Ascending aorta (tissue), 2 donors: ENCODE data around the gene C1orf94. TPM values are rescaled to one million over a fixed set of nuclear protein-coding genes. Genes with fewer than 3 reads are reported as not detected.
A peak's percentile ranks its signal among the peaks of the same experiment; 100 is the strongest.

Experiments
- DNase-seq, 2 donors: peaks; one replicate each; pipeline ENCODE4 v3.0.0-alpha.2; 2019; ENCODE audit warnings: low spot score in 2 of 2
- H3K27ac ChIP-seq, 2 donors: fragments of 200-600 bp; sonication (generic); one replicate each; pipeline ENCODE4 v1.5.1; 2016 to 2017; ENCODE audit warnings: mild to moderate bottlenecking in 1 of 2
- H3K27me3 ChIP-seq: fragments of 200-600 bp; sonication (generic); one replicate; pipeline ENCODE4 v1.5.1; 2017
- H3K36me3 ChIP-seq, 2 donors: fragments of 200-600 bp; sonication (generic); one replicate each; pipeline ENCODE4 v1.5.1; 2016
- H3K4me1 ChIP-seq, 2 donors: fragments of 200-600 bp; sonication (generic); one replicate each; pipeline ENCODE4 v1.5.1; 2016 to 2017; ENCODE audit warnings: mild to moderate bottlenecking in 1 of 2
- H3K4me3 ChIP-seq, 2 donors: fragments of 200-600 bp; sonication (generic); one replicate each; pipeline ENCODE4 v1.5.1; 2016 to 2017; ENCODE audit warnings: mild to moderate bottlenecking in 1 of 2
- H3K9me3 ChIP-seq, 2 donors: fragments of 200-600 bp; sonication (generic); one replicate each; pipeline ENCODE4 v1.5.1; 2016
- CTCF ChIP-seq, 3 experiments: fragments of 200-600 bp in 2 of 3; fragments of 450-650 bp in 1 of 3; sonication (generic) in 2 of 3; IDR thresholded peaks; one replicate each; pipeline ENCODE4 v1.5.1; 2016 to 2019; ENCODE audit warnings: antibody characterized with exemption in 3 of 3, mild to moderate bottlenecking in 1 of 3, moderate library complexity in 1 of 3
- intact Hi-C: fragments of 100-400 bp; cut with DNase I; formaldehyde crosslinking; loops from one replicate; pipeline ENCODE4 v1.15.1; 2023
- total RNA-seq: library from RNA; depleted of rRNA; stranded (reverse); fragments of >200 nt; gene quantifications from one replicate; pipeline ENCODE4 v1.1.0, GENCODE V29; 2016

The C1orf94 gene
- total RNA-seq, 1 donor from 2014 or later, result not detected

GRCh38 chr1:34131396-34132160 lies 45.1 kb upstream of the C1orf94 start:
- intact Hi-C loops, result no loop called here
- Histone ChIP-seq H3K27ac (no peak overlapping the region), H3K4me1 (no peaks in the 10 kb centered on the region), H3K9me3 (no peaks in the 10 kb centered on the region), H3K36me3 (no peaks in the 10 kb centered on the region), H3K4me3 (no peak overlapping the region), H3K27me3 (no peaks in the 10 kb centered on the region)
- no peak for TF ChIP-seq CTCF (IDR thresholded peaks at IDR 0.05)
- DNase-seq, result peak in 1 of 2 donors; percentile 46

- Histone ChIP-seq H3K36me3 (no peaks in the 10 kb centered on the region), H3K4me1 (no peaks in the 10 kb centered on the region), H3K27ac (no peak overlapping the region), H3K4me3 (no peak overlapping the region), H3K9me3 (no peaks in the 10 kb centered on the region), H3K27me3 (no peaks in the 10 kb centered on the region)
- intact Hi-C loops, result no loop called here
- peak in 1 of 2 donors; percentile 24 for DNase-seq
- TF ChIP-seq CTCF (IDR thresholded peaks at IDR 0.05), result no peak
Observed at GRCh38 chr1:34132161-34132420, 44.6 kb upstream of the C1orf94 start.

- no peaks in the 10 kb centered on the region for H3K27me3 ChIP-seq
- peak in 1 of 2 donors; percentile 9 for DNase-seq
Observed at GRCh38 chr1:34137411-34137810, 39.3 kb upstream of the C1orf94 start.

GRCh38 chr1:34140011-34140676 lies 36.6 kb upstream of the C1orf94 start:
- no peaks in the 10 kb centered on the region for H3K9me3 ChIP-seq
- no peaks in the 10 kb centered on the region for H3K4me1 ChIP-seq
- intact Hi-C loops, result no loop called here
- TF ChIP-seq CTCF (IDR thresholded peaks at IDR 0.05), result no peak
- no peak overlapping the region for H3K4me3 ChIP-seq
- peak in 1 of 2 donors; percentile 35 for DNase-seq
- no peaks in the 10 kb centered on the region for H3K36me3 ChIP-seq
- no peak overlapping the region for H3K27ac ChIP-seq
- H3K27me3 ChIP-seq, result no peaks in the 10 kb centered on the region

More at GRCh38 chr1:34137411-34137810, 39.3 kb upstream of the C1orf94 start:
- Histone ChIP-seq H3K4me1 (no peaks in the 10 kb centered on the region), H3K4me3 (no peak overlapping the region), H3K27ac (no peak overlapping the region), H3K9me3 (no peaks in the 10 kb centered on the region), H3K36me3 (no peaks in the 10 kb centered on the region)
- intact Hi-C loops, result no loop called here
- TF ChIP-seq CTCF (IDR thresholded peaks at IDR 0.05), result no peak

GRCh38 chr1:34143975-34144374 lies 32.7 kb upstream of the C1orf94 start:
- no peaks in the 10 kb centered on the region for H3K27me3 ChIP-seq
- no peak for TF ChIP-seq CTCF (IDR thresholded peaks at IDR 0.05)
- H3K4me1 ChIP-seq, result no peaks in the 10 kb centered on the region
- no peak for DNase-seq
- no peak overlapping the region for H3K4me3 ChIP-seq
- no peaks in the 10 kb centered on the region for H3K9me3 ChIP-seq
- H3K36me3 ChIP-seq, result no peaks in the 10 kb centered on the region
- intact Hi-C loops, result no loop called here
- H3K27ac ChIP-seq, result no peak overlapping the region
